K562 (cell line): ENCODE measurements around the gene PLEKHO2. TPM values are rescaled to one million over a fixed set of nuclear protein-coding genes. Genes with fewer than 3 reads are reported as not detected.

Experiments
- ATAC-seq: fragments of 200-7000 bp; cut with Tn5 transposase; 3 replicates; pipeline ENCODE4 v1.9.1; 2020; ENCODE audit warnings: moderate library complexity
- BruUV-seq: library from RNA; stranded (reverse); fragments of 400-500 nt; replicated peaks from 2 replicates; lab custom pipeline; 2021; lab: Mats Ljungman, UMichigan
- CTCF ChIA-PET: fragments of 300-600 bp; formaldehyde crosslinking; extraction: SDS; loops from one replicate; lab custom pipeline; 2021; ENCODE audit warnings: low intra/inter-chr PET ratio; lab: Yijun Ruan, JAX
- POLR2A ChIA-PET: fragments of 300-600, 350-650 bp; sonication (Branson Sonifier 250); formaldehyde crosslinking; extraction: SDS; loops from one replicate; lab custom pipeline; 2021; ENCODE audit warnings: antibody characterized with exemption, inconsistent platforms; lab: Yijun Ruan, JAX
- DNase-seq, 4 experiments: peaks; one replicate each; pipeline versions ENCODE4 v3.0.0 to v3.0.0-alpha.2; 2011 to 2018; ENCODE audit warnings: low spot score in 3 of 4, mixed read lengths in 3 of 4; ENCODE audit errors: extremely low read depth in 1 of 4
- FAIRE-seq: peaks from 2 replicates; lab custom pipeline; 2011; peaks lifted over from hg19 to GRCh38; lab: Jason Lieb, UNC
- H2AFZ ChIP-seq: 2 replicates; pipeline ENCODE4 v1.6.0; 2011; ENCODE audit warnings: low read depth, low read length, control low read depth, inconsistent platforms
- H3K27ac ChIP-seq: fragments of 200-600 bp; 3 replicates; pipeline ENCODE4 v1.8.0; 2011; ENCODE audit warnings: low read depth, mild to moderate bottlenecking, control low read depth, inconsistent platforms, low read length, moderate library complexity, mixed read lengths; ENCODE audit errors: extremely low read depth
- H3K27me3 ChIP-seq, 2 experiments: fragments of 300-600 bp in 1 of 2; 2 replicates in 1 of 2; 3 replicates in 1 of 2; pipeline versions ENCODE4 v1.6.0 to v1.8.0; 2011; ENCODE audit warnings: inconsistent platforms in 2 of 2, low read length in 2 of 2, mild to moderate bottlenecking in 1 of 2, mixed read lengths in 1 of 2, moderate library complexity in 1 of 2; ENCODE audit not compliant: control insufficient read depth in 2 of 2, insufficient read depth in 2 of 2
- H3K36me3 ChIP-seq: fragments of 300-600 bp; 3 replicates; pipeline ENCODE4 v1.8.0; 2011; ENCODE audit warnings: mild to moderate bottlenecking, low read length, inconsistent platforms; ENCODE audit not compliant: control insufficient read depth, insufficient read depth
- H3K4me1 ChIP-seq, 2 experiments: fragments of 200-600 bp in 1 of 2; replicated peaks in 1 of 2; 2 replicates in 1 of 2; 3 replicates in 1 of 2; pipeline versions ENCODE4 v1.5.1 to v1.8.0; 2011; ENCODE audit warnings: inconsistent platforms in 2 of 2, low read length in 2 of 2, mild to moderate bottlenecking in 1 of 2, mixed read lengths in 1 of 2, moderate library complexity in 1 of 2; ENCODE audit not compliant: control insufficient read depth in 2 of 2, insufficient read depth in 2 of 2
- H3K4me2 ChIP-seq: 2 replicates; pipeline ENCODE4 v1.6.1; 2011; ENCODE audit warnings: low read length, control low read depth, inconsistent platforms, mixed read lengths; ENCODE audit not compliant: insufficient read depth
- H3K4me3 ChIP-seq: fragments of 200-600 bp; sonication (generic), shearing (Covaris generic); 2 replicates; pipeline ENCODE4 v1.5.1; 2016; ENCODE audit warnings: control low read depth, inconsistent platforms
- H3K79me2 ChIP-seq: fragments of 200-600 bp; 3 replicates; pipeline ENCODE4 v1.8.0; 2011; ENCODE audit warnings: low read length, inconsistent platforms; ENCODE audit not compliant: control insufficient read depth, insufficient read depth
- H3K9ac ChIP-seq, 2 experiments: 2 replicates each; pipeline versions ENCODE4 v1.6.0 to v1.6.1; 2011; ENCODE audit warnings: low read depth in 2 of 2, low read length in 2 of 2, control low read depth in 1 of 2, inconsistent platforms in 1 of 2, mild to moderate bottlenecking in 1 of 2, mixed read lengths in 1 of 2; ENCODE audit not compliant: insufficient read depth in 1 of 2
- H3K9me1 ChIP-seq: one replicate; pipeline ENCODE4 v1.6.0; 2011; ENCODE audit warnings: inconsistent platforms, mild to moderate bottlenecking, low read length, moderate library complexity; ENCODE audit not compliant: control insufficient read depth, insufficient read depth
- H3K9me3 ChIP-seq: replicated peaks from 2 replicates; pipeline ENCODE4 v1.5.1; 2011; ENCODE audit warnings: low read depth, low read length, inconsistent platforms; ENCODE audit not compliant: control insufficient read depth, insufficient read depth
- H4K20me1 ChIP-seq: replicated peaks from 2 replicates; pipeline ENCODE4 v1.6.1; 2011; ENCODE audit warnings: low read length, inconsistent platforms, mixed read lengths; ENCODE audit not compliant: control insufficient read depth, insufficient read depth
- EP400 ChIP-seq: fragments of 450-650 bp; IDR thresholded peaks from 2 replicates; pipeline ENCODE4 v1.6.1; 2017; ENCODE audit warnings: antibody characterized with exemption, mild to moderate bottlenecking, moderate library complexity
- GABPA ChIP-seq: fragments of 200-800 bp; sonication (Bioruptor generic); conservative IDR thresholded peaks from 2 replicates; pipeline ENCODE4 v1.6.1; 2016; ENCODE audit warnings: low read depth, missing genetic modification characterization, missing compliant biosample characterization
- MEIS2 ChIP-seq: fragments of 450-650 bp; IDR thresholded peaks from 2 replicates; pipeline ENCODE4 v1.6.1; 2014; ENCODE audit warnings: mild to moderate bottlenecking; ENCODE audit not compliant: partially characterized antibody
- SLC30A9 ChIP-seq: fragments of 250-450 bp; sonication (Bioruptor Pico); IDR thresholded peaks from 2 replicates; pipeline ENCODE4 v1.8.0; 2022; ENCODE audit warnings: mild to moderate bottlenecking, moderate library complexity
- SUPT5H ChIP-seq: fragments of 450-650 bp; IDR thresholded peaks from 2 replicates; pipeline ENCODE4 v1.6.1; 2016
- ZNF184 ChIP-seq: sonication (generic); formaldehyde crosslinking; IDR thresholded peaks from 2 replicates; pipeline ENCODE4 v1.5.0; 2020; ENCODE audit warnings: missing genetic modification reagents
- ZNF695 ChIP-seq: fragments of 450-650 bp; formaldehyde crosslinking; IDR thresholded peaks from 2 replicates; pipeline ENCODE4 v1.4.0; 2020; ENCODE audit warnings: mild to moderate bottlenecking, moderate library complexity
- WGBS: fragments of 100-300 bp; shearing (Covaris generic); methylation state at CpG from one replicate; pipeline ENCODE4 v1.1.6; 2016; ENCODE audit warnings: low coverage, mixed read lengths; ENCODE audit not compliant: insufficient coverage; ENCODE audit errors: missing lambda C conversion rate; 5-methylcytosine and 5-hydroxymethylcytosine counted together
- in situ Hi-C: fragments of 300-500 bp; cut with MboI; formaldehyde crosslinking; loops from 4 replicates; pipeline ENCODE4 v1.15.0; 2018; ENCODE audit warnings: inconsistent platforms, mixed read lengths
- intact Hi-C: fragments of 100-400 bp; cut with micrococcal nuclease; formaldehyde crosslinking; loops from 2 replicates; pipeline ENCODE4 v1.14.2; 2022
- polyA plus RNA-seq, 8 experiments: library from polyadenylated mRNA; depleted of rRNA in 4 of 8; stranded (reverse) in 5 of 8; unstranded in 3 of 8; fragments of >200 nt; fragmentation: Nextera tagmentation in 2 of 8; fragmentation: Illumina TruSeq in 1 of 8; extraction: Ambion mirVana in 2 of 8; extraction: Trizol in 1 of 8; gene quantifications; 2 replicates each; pipeline versions ENCODE4 v1.2.1 to v1.2.3, GENCODE V29; 2011 to 2014; ENCODE audit warnings: inconsistent platforms in 1 of 8, missing spikeins in 1 of 8
- total RNA-seq, 7 experiments: library from RNA; depleted of rRNA in 6 of 7; stranded (reverse); fragments of >200 nt in 6 of 7; fragmentation: Illumina TruSeq in 2 of 7; extraction: Trizol in 2 of 7; gene quantifications; 2 replicates each; pipeline versions ENCODE4 v1.2.1 to v1.2.3, GENCODE V29; 2011 to 2021; ENCODE audit warnings: low replicate concordance in 1 of 7
- TF ChIP-seq, protein P1 (sequence below): fragments of 450-650 bp; IDR thresholded peaks from 2 replicates; pipeline ENCODE4 v1.6.1; 2018; ENCODE audit not compliant: partially characterized antibody
- TF ChIP-seq, protein P2 (sequence below): fragments of 450-650 bp; IDR thresholded peaks from 2 replicates; pipeline ENCODE4 v1.6.1; 2016; ENCODE audit warnings: borderline replicate concordance
- TF ChIP-seq, protein P3 (sequence below): fragments of 200-800 bp; sonication (Bioruptor generic); IDR thresholded peaks from 2 replicates; pipeline ENCODE4 v1.6.1; 2017; ENCODE audit warnings: missing genetic modification characterization, missing compliant biosample characterization
- TF ChIP-seq, protein P4 (sequence below): fragments of 450-650 bp; IDR thresholded peaks from 2 replicates; pipeline ENCODE4 v1.6.1; 2016

Gene PLEKHO2
- total and polyA plus RNA-seq, 9 of the 15 experiments (the other 6 are each of a cell fraction or from before 2014, with no cell fraction given) = 0.24 to 8.8 (median 5.5) TPM

DNA sequence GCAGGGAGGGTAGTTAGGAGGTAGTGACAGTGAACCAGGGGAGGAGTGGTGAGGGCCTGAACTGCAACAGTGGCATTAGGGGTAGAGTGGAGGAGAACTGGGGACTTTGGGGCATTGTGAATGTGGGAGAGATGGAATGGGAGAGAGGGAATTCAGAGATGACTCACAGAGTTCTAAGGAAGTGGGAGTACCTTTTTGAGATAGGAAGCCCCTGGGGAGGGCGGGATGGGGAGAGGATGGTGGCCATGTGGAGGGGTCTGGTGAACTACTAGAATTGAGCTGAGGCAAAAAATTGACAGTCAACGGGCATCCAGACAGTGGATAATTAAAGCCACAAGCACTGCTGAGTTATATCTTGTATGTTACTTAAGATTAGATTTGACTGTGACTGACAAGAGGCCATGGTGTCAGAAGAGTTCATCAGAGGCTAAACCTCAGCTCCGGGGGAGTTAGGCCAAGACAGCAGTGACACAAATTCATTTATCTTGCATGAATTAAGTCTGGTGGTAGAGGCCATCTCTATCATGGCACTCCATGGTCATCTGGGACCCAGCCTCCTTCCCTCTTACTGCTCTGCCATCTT, 34.0 kb downstream of the PLEKHO2 start:
- peaks cover 0 to 3% of the 10 kb centered on the region in 2 experiments; a peak in 1 of 5 replicates for H3K27me3 ChIP-seq
- POLR2A ChIA-PET = interaction anchor here (0.6 to 1.6 kb wide), 3 partner anchors 18 to 429 kb away, joined by 3 to 4 read pairs (median 3); no protein-coding TSS in a partner anchor
- CTCF ChIA-PET = no interaction called here
- no peak for ATAC-seq
- no peak overlapping the region for H3K4me3 ChIP-seq
- no peak overlapping the region for H3K9ac ChIP-seq
- no peak overlapping the region for H3K27ac ChIP-seq
- no peak overlapping the region for H2AFZ ChIP-seq
- no peaks in the 10 kb centered on the region for H3K36me3 ChIP-seq
- peaks cover 0 to 4% of the 10 kb centered on the region in 2 experiments; a peak in 2 of 5 replicates for H3K4me1 ChIP-seq
- no peaks in the 10 kb centered on the region for H3K9me1 ChIP-seq
- BruUV-seq = no TSS peak
- no peak overlapping the region for H3K4me2 ChIP-seq
- DNase-seq = no peak
- intact Hi-C loops = no loop called here
- H4K20me1 ChIP-seq = no peaks in the 10 kb centered on the region
- no peaks in the 10 kb centered on the region for H3K79me2 ChIP-seq
- in situ Hi-C loops = no loop called here
- no peaks in the 10 kb centered on the region for H3K9me3 ChIP-seq
- peak; percentile 42 for FAIRE-seq
- 5% methylated on average over 3 of the region's 3 CpGs for WGBS
- TF ChIP-seq SLC30A9 (no peak), GABPA (tag) (no peak), ZNF695 (CRISPR knock-in tag) (no peak), ZNF184 (CRISPR knock-in tag) (no peak), SUPT5H (no peak), EP400 (no peak), MEIS2 (peak; percentile 61)
- TF ChIP-seq, protein P1, sequence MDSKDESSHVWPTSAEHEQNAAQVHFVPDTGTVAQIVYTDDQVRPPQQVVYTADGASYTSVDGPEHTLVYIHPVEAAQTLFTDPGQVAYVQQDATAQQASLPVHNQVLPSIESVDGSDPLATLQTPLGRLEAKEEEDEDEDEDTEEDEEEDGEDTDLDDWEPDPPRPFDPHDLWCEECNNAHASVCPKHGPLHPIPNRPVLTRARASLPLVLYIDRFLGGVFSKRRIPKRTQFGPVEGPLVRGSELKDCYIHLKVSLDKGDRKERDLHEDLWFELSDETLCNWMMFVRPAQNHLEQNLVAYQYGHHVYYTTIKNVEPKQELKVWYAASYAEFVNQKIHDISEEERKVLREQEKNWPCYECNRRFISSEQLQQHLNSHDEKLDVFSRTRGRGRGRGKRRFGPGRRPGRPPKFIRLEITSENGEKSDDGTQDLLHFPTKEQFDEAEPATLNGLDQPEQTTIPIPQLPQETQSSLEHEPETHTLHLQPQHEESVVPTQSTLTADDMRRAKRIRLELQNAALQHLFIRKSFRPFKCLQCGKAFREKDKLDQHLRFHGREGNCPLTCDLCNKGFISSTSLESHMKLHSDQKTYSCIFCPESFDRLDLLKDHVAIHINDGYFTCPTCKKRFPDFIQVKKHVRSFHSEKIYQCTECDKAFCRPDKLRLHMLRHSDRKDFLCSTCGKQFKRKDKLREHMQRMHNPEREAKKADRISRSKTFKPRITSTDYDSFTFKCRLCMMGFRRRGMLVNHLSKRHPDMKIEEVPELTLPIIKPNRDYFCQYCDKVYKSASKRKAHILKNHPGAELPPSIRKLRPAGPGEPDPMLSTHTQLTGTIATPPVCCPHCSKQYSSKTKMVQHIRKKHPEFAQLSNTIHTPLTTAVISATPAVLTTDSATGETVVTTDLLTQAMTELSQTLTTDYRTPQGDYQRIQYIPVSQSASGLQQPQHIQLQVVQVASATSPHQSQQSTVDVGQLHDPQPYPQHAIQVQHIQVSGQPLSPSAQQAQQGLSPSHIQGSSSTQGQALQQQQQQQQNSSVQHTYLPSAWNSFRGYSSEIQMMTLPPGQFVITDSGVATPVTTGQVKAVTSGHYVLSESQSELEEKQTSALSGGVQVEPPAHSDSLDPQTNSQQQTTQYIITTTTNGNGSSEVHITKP = peak; percentile 75
- TF ChIP-seq, protein P2, sequence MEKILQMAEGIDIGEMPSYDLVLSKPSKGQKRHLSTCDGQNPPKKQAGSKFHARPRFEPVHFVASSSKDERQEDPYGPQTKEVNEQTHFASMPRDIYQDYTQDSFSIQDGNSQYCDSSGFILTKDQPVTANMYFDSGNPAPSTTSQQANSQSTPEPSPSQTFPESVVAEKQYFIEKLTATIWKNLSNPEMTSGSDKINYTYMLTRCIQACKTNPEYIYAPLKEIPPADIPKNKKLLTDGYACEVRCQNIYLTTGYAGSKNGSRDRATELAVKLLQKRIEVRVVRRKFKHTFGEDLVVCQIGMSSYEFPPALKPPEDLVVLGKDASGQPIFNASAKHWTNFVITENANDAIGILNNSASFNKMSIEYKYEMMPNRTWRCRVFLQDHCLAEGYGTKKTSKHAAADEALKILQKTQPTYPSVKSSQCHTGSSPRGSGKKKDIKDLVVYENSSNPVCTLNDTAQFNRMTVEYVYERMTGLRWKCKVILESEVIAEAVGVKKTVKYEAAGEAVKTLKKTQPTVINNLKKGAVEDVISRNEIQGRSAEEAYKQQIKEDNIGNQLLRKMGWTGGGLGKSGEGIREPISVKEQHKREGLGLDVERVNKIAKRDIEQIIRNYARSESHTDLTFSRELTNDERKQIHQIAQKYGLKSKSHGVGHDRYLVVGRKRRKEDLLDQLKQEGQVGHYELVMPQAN = no peak
- TF ChIP-seq, protein P3, sequence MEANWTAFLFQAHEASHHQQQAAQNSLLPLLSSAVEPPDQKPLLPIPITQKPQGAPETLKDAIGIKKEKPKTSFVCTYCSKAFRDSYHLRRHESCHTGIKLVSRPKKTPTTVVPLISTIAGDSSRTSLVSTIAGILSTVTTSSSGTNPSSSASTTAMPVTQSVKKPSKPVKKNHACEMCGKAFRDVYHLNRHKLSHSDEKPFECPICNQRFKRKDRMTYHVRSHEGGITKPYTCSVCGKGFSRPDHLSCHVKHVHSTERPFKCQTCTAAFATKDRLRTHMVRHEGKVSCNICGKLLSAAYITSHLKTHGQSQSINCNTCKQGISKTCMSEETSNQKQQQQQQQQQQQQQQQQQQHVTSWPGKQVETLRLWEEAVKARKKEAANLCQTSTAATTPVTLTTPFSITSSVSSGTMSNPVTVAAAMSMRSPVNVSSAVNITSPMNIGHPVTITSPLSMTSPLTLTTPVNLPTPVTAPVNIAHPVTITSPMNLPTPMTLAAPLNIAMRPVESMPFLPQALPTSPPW (CRISPR knock-in tag) = peak; percentile 26; the same call in 1 of the 2 replicates
- TF ChIP-seq, protein P4, sequence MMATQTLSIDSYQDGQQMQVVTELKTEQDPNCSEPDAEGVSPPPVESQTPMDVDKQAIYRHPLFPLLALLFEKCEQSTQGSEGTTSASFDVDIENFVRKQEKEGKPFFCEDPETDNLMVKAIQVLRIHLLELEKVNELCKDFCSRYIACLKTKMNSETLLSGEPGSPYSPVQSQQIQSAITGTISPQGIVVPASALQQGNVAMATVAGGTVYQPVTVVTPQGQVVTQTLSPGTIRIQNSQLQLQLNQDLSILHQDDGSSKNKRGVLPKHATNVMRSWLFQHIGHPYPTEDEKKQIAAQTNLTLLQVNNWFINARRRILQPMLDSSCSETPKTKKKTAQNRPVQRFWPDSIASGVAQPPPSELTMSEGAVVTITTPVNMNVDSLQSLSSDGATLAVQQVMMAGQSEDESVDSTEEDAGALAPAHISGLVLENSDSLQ = peak; percentile 60; the same call in 1 of the 2 replicates
